Measurements from ENCODE around the gene RCAN1. TPM values are rescaled to one million over a fixed set of nuclear protein-coding genes. Genes with fewer than 3 reads are reported as not detected.
"Not testable (repeated sequence)": the region's sequence is repeated elsewhere in the genome, so short reads cannot be mapped to it uniquely, and the experiment has no call there.

RCAN1 gene
- total RNA-seq, 2 donors from 2014 or later = 47.4 to 91.3 TPM

- ATAC-seq; DNase-seq; intact Hi-C loops (cut with DNase I, micrococcal nuclease): not testable (repeated sequence)
These were observed 10.0 kb downstream of the RCAN1 start for GRCh38 chr21:34604956-34605355.

- no peak for DNase-seq
- intact Hi-C loops (cut with DNase I, micrococcal nuclease) = no loop called here
- ATAC-seq = no peak
These were observed 10.4 kb downstream of the RCAN1 start for GRCh38 chr21:34604556-34604955.

- DNase-seq = no peak
- intact Hi-C loops (cut with DNase I, micrococcal nuclease) = no loop called here
- ATAC-seq = no peak
These were observed 11.2 kb downstream of the RCAN1 start for GRCh38 chr21:34603710-34604057.

- peak; percentile 93 for ATAC-seq
- intact Hi-C loops (cut with DNase I, micrococcal nuclease) = no loop called here
- DNase-seq = peak; percentile 66 to 91
These were observed 11.8 kb downstream of the RCAN1 start for GRCh38 chr21:34603002-34603709.

GRCh38 chr21:34602061-34602460 is 12.9 kb downstream of the RCAN1 start:
- DNase-seq (no peak), ATAC-seq (no peak)
- intact Hi-C loops (cut with DNase I, micrococcal nuclease) = no loop called here

DNA sequence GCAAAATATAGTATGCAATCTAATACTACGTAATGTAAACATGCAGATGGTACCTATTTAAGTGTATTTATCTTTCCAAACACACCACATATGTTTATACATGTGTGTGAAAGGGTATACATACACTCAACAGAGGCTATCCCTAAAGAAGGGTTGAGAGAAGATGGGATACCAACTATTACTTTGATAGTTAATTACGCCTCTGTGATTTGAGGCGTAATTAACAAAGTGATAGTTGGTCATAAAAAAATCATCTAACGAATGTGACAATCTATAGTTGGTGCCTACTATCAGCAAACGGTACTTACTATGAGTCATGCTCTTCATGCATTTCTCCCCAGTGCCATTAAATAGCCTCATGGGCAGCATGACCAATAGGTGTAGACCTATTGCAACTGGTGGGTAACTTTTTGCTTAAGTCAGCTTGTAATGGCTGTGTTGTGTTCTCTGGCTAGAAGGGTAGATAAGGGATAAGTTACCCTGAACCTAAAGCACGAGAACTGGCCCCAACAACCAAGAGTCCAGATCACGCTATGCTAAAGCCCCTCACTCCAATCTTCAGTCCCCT is 15.3 kb downstream of the RCAN1 start:
- ATAC-seq (no peak), DNase-seq (no peak)
- intact Hi-C loops (cut with DNase I, micrococcal nuclease) = no loop called here

DNA sequence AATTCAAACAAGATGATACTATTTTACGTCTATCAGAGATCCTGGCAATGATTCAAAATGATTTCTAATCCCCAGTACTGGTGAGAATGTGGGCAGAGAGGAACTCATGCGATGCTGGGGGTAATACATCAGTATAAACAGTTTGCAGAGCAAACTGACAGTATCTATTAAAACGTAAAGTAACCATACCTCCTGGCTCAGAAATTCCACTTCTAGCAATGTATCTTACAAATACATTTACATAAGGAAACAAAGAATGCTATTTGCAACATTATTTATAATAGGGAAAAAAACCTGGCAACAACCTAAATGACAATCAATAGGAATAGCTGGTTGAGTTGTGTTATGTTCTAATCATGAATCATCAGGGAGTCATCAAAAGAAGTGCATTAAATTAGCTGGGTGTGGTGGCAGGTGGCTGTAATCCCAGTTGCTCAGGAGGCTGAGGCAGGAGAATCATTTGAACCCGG is 15.9 kb downstream of the RCAN1 start:
- intact Hi-C loops (cut with DNase I, micrococcal nuclease) = no loop called here
- peak; percentile 55 for ATAC-seq
- no peak for DNase-seq

GRCh38 chr21:34597406-34597805 is 17.5 kb downstream of the RCAN1 start:
- no peak for ATAC-seq
- intact Hi-C loops (cut with DNase I, micrococcal nuclease) = no loop called here
- DNase-seq = no peak

- intact Hi-C loops (cut with DNase I, micrococcal nuclease) = no loop called here
- peak; percentile 72 for ATAC-seq
- no peak for DNase-seq
These were observed 18.2 kb downstream of the RCAN1 start for GRCh38 chr21:34596561-34597271.

GRCh38 chr21:34595457-34595856 is 19.5 kb downstream of the RCAN1 start:
- intact Hi-C loops (cut with DNase I, micrococcal nuclease) = no loop called here
- ATAC-seq = no peak
- no peak for DNase-seq

GRCh38 chr21:34594566-34595234 is 20.2 kb downstream of the RCAN1 start:
- DNase-seq (no peak), ATAC-seq (no peak)
- intact Hi-C loops (cut with DNase I, micrococcal nuclease) = no loop called here

DNA sequence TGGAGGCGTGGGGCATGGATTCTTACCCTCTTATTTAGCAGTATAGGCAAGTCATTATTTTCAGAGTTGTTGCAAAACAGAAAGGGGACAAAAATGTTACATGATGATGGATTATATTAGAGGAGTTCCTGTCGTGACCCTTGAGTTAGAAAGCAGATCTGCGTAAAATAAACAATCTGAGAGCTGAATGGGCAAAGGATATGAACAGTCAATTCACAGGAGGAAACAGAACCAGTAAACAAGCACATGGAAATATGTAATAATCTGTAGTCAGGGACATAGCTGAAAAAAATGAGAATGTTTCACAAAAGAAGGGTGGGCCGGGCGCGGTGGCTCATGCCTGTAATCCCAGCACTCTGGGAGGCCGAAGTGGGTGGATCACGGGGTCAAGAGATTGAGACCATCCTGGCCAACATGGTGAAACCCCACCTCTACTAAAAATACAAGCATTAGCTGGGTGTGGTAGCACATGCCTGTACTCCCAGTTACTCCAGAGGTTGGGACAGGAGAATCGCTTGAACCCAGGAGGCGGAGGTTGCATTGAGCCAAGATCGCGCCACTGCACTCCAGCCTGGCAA is 20.9 kb downstream of the RCAN1 start:
- no peak for DNase-seq
- intact Hi-C loops (cut with DNase I, micrococcal nuclease) = no loop called here
- no peak for ATAC-seq

DNA sequence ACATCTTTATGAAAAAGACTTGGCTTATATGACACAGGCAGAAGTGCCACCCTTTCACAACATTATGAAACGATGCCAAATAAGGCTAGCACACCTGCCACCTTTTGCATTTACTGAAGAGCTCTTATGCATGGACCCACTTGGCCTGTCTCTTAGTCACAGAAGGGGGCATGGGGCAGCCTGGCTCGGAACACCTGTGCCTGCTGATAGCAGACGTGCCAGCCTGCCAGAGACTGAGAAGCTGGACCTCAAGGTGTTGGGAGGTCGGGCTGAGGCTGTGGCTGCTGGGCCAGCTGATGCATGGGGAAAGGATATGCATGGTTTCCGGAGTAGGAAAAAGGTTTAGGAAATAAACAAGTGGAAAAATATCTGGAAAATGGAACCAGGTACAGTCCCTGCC is 21.5 kb downstream of the RCAN1 start:
- ATAC-seq = no peak
- intact Hi-C loops (cut with DNase I, micrococcal nuclease) = no loop called here

GRCh38 chr21:34592120-34592955 is 22.6 kb downstream of the RCAN1 start:
- ATAC-seq (peak; percentile 87), DNase-seq (peak; percentile 56 to 63)
- intact Hi-C loops (cut with DNase I, micrococcal nuclease) = no loop called here

More for the DNA sequence above, 21.5 kb downstream of the RCAN1 start:
- DNase-seq = no peak

DNA sequence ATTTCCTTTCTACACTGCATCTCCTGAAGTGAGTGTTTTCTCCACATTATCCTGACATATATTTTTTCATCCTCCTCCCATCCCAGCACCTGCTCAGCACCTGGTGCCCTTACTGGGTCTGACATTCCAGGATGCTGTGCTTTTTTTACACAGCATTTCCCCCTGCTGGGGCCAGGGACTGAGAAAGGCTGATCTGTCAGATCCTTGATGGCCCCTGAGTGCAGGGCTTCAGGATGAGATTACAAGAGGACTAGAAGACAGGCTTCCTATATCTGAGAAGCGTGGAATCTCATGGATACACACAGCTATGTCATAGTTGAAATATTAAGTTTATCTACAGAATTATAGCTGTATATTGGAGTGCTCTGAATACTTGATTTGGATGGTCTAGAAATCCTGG is 24.4 kb downstream of the RCAN1 start:
- intact Hi-C loops (cut with DNase I, micrococcal nuclease) = no loop called here
- ATAC-seq = no peak
- DNase-seq = no peak

DNA sequence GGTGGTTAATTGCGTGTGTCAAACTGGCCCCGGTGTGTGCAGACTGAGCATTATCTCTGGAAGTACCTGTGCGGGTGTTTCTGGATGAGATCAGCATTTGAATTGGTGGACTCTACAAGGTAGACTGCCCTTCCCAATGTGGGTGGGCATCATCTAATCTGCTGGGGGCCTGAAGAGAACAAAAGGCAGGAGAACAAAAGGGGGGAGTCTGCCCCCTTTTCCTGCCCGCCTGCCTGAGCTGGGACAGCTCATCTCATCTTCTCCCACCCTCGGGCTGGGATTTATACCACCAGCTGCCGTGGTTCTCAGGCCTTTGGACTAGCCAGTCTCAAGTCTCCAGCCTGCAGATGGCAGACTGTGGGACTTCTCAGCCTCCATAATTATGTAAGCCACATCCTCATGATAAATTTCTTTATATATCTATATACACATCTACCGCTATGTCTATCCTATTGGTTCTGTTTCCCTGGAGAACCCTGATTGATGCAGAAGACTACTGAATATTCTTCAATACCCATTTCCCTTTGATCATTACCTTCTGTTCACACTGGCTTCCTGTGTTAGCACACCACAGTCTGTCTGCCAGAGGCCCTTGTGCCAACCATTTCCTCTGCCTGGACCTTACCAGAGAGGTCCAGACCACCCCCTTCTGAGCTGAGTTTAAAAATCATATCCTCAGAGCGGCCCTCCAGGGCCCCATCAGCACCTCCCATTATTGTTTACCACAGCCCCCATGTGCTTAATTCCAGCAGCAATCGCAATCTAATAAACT is 25.2 kb downstream of the RCAN1 start:
- no peak for ATAC-seq
- no peak for DNase-seq
- intact Hi-C loops (cut with DNase I, micrococcal nuclease) = no loop called here

DNA sequence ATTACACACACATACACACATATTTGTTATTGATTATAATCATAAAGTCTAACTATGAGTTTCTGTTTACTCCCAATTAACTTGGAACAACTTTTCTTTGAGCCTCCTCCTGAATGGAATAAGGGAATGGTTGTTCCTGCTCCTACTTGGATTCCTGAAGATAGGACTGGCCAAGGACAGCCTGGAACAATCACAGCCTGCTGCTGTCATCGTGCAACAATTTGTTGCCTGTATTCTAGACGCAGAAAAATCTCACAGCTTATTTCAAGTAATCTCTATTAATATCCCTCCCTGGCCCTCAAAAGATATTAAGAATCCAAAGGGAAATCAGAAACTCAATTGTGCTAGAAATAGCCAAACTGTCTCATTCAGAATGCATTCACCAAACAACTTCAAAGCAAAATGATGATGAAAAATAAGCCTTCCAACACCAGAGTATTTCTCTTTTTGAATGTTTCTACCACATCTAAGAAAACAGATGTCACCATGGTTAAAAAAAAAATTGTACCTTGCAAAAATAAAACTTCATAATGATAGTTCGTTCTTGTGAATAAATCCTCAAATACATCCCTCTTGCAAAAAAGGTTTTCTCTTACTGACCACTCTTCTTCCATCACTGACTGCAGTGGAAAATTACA is 30.9 kb downstream of the RCAN1 start:
- intact Hi-C loops (cut with DNase I, micrococcal nuclease) = no loop called here
- DNase-seq = no peak
- ATAC-seq = no peak

Measured in left colon (tissue), 2 donors.